Liver (tissue), 9 donors: ENCODE data around the gene ERCC6L2. TPM values are rescaled to one million over a fixed set of nuclear protein-coding genes. Genes with fewer than 3 reads are reported as not detected.

Source experiments
- DNase-seq: peaks from one replicate; pipeline ENCODE4 v3.0.0-alpha.2; 2017; ENCODE audit warnings: low spot score
- H3K27ac ChIP-seq, 2 donors: one replicate each; pipeline ENCODE4 v1.7.0; 2013; ENCODE audit warnings: inconsistent platforms in 2 of 2, low read length in 2 of 2, control low read depth in 1 of 2, low read depth in 1 of 2, mild to moderate bottlenecking in 1 of 2
- H3K27me3 ChIP-seq, 4 donors: one replicate each; pipeline versions ENCODE4 v1.6.1 to v1.7.0; 2013; ENCODE audit warnings: low read length in 3 of 4, inconsistent platforms in 1 of 4, mild to moderate bottlenecking in 1 of 4, moderate library complexity in 1 of 4; ENCODE audit not compliant: control insufficient read depth in 4 of 4, insufficient read depth in 4 of 4
- H3K36me3 ChIP-seq, 4 donors: one replicate each; pipeline versions ENCODE4 v1.6.1 to v1.7.0; 2013; ENCODE audit warnings: low read length in 3 of 4, mild to moderate bottlenecking in 3 of 4, low read depth in 1 of 4, moderate library complexity in 1 of 4; ENCODE audit not compliant: control insufficient read depth in 4 of 4, insufficient read depth in 3 of 4
- H3K4me1 ChIP-seq, 4 donors: one replicate each; pipeline versions ENCODE4 v1.6.1 to v1.7.0; 2013; ENCODE audit warnings: low read length in 3 of 4, mild to moderate bottlenecking in 3 of 4, moderate library complexity in 1 of 4; ENCODE audit not compliant: control insufficient read depth in 4 of 4, insufficient read depth in 4 of 4
- H3K4me3 ChIP-seq, 3 donors: one replicate each; pipeline versions ENCODE4 v1.6.1 to v1.7.0; 2013; ENCODE audit warnings: low read length in 3 of 3, control low read depth in 1 of 3, low read depth in 1 of 3, mild to moderate bottlenecking in 1 of 3
- H3K9ac ChIP-seq, 2 donors: one replicate each; pipeline ENCODE4 v1.7.0; 2013; ENCODE audit warnings: low read length in 2 of 2, mild to moderate bottlenecking in 2 of 2, moderate library complexity in 2 of 2, control low read depth in 1 of 2, low read depth in 1 of 2
- H3K9me3 ChIP-seq, 4 donors: one replicate each; pipeline versions ENCODE4 v1.6.1 to v1.7.0; 2013; ENCODE audit warnings: low read length in 3 of 4; ENCODE audit not compliant: control insufficient read depth in 4 of 4
- CTCF ChIP-seq: fragments of 150-350 bp; IDR thresholded peaks from 2 replicates; pipeline ENCODE4 v1.5.1; 2017; ENCODE audit warnings: improper control_type of control experiment, low read depth, low read length; ENCODE audit not compliant: missing input control
- EGR1 ChIP-seq, 2 donors: IDR thresholded peaks; 2 replicates each; pipeline ENCODE4 v1.6.1; 2016 to 2018; ENCODE audit warnings: antibody characterized with exemption in 2 of 2, low read depth in 2 of 2
- FOXA1 ChIP-seq: IDR thresholded peaks from 2 replicates; pipeline ENCODE4 v1.6.1; 2016; ENCODE audit warnings: antibody characterized with exemption
- FOXA2 ChIP-seq: IDR thresholded peaks from 2 replicates; pipeline ENCODE4 v1.6.1; 2016; ENCODE audit warnings: antibody characterized with exemption
- GABPA ChIP-seq, 2 donors: IDR thresholded peaks in 1 of 2; conservative IDR thresholded peaks in 1 of 2; 2 replicates each; pipeline ENCODE4 v1.6.1; 2016; ENCODE audit warnings: antibody characterized with exemption in 2 of 2, mild to moderate bottlenecking in 1 of 2, moderate library complexity in 1 of 2
- HNF4A ChIP-seq, 2 donors: conservative IDR thresholded peaks; 2 replicates each; pipeline ENCODE4 v1.6.1; 2016; ENCODE audit warnings: antibody characterized with exemption in 2 of 2, mild to moderate bottlenecking in 2 of 2
- HNF4G ChIP-seq: IDR thresholded peaks from 2 replicates; pipeline ENCODE4 v1.6.1; 2016; ENCODE audit warnings: antibody characterized with exemption
- NR2F2 ChIP-seq: IDR thresholded peaks from 2 replicates; pipeline ENCODE4 v1.6.1; 2016; ENCODE audit warnings: antibody characterized with exemption
- RAD21 ChIP-seq, 2 donors: IDR thresholded peaks; 2 replicates each; pipeline ENCODE4 v1.6.1; 2016; ENCODE audit warnings: antibody characterized with exemption in 2 of 2, mild to moderate bottlenecking in 2 of 2
- REST ChIP-seq: IDR thresholded peaks from 2 replicates; pipeline ENCODE4 v1.6.1; 2016; ENCODE audit warnings: antibody characterized with exemption, mild to moderate bottlenecking
- SP1 ChIP-seq: IDR thresholded peaks from 2 replicates; pipeline ENCODE4 v1.6.1; 2018; ENCODE audit warnings: antibody characterized with exemption, mild to moderate bottlenecking
- TAF1 ChIP-seq: conservative IDR thresholded peaks from 2 replicates; pipeline ENCODE4 v1.6.1; 2016; ENCODE audit warnings: antibody characterized with exemption, mild to moderate bottlenecking
- YY1 ChIP-seq: IDR thresholded peaks from 2 replicates; pipeline ENCODE4 v1.6.1; 2016; ENCODE audit warnings: antibody characterized with exemption, mild to moderate bottlenecking
- ZBTB33 ChIP-seq: IDR thresholded peaks from 2 replicates; pipeline ENCODE4 v1.6.1; 2016; ENCODE audit warnings: antibody characterized with exemption
- WGBS: extraction: QIAGEN DNeasy Blood & Tissue Kit; methylation state at CpG from one replicate; pipeline ENCODE4 v1.1.7; 2013; 5-methylcytosine and 5-hydroxymethylcytosine counted together
- polyA plus RNA-seq, 2 donors: library from polyadenylated mRNA; stranded (reverse) in 1 of 2; unstranded in 1 of 2; fragments of 200-250 nt in 1 of 2; fragments of >200 nt in 1 of 2; fragmentation: Nextera tagmentation in 1 of 2; extraction: Ambion mirVana in 1 of 2; gene quantifications; one replicate each; pipeline versions ENCODE4 v1.2.1 to v1.2.3, GENCODE V29; 2013 to 2015
- total RNA-seq, 2 donors: library from RNA; depleted of rRNA; stranded (reverse); fragments of >200 nt; gene quantifications; one replicate each; pipeline ENCODE4 v1.2.3, GENCODE V29; 2014
- donor health status: healthy.
- donor health status: healthy.
- donor health status: healthy.
- donor health status: healthy.
- donor health status: healthy.

Gene ERCC6L2
- total and polyA plus RNA-seq, 4 donors, result 4.7 to 46.0 (median 22.0) TPM

- H3K4me3 ChIP-seq, result no peak overlapping the region
These were observed 43.7 kb upstream of the ERCC6L2 start for GRCh38 chr9:95831810-95832209.

GRCh38 chr9:95833546-95834178 is 41.8 kb upstream of the ERCC6L2 start:
- H3K9ac ChIP-seq, result no peak overlapping the region
- H3K4me3 ChIP-seq, result no peak overlapping the region
- WGBS, result 94% methylated on average over 6 of the region's 6 CpGs
- DNase-seq, result no peak
- no peaks in the 10 kb centered on the region for H3K27me3 ChIP-seq
- TF ChIP-seq ZBTB33 (no peak), NR2F2 (no peak), GABPA (IDR thresholded peaks at IDR 0.05 in 1 of 2, conservative IDR thresholded peaks at IDR 0.05 in 1 of 2) (no peak), REST (no peak), RAD21 (IDR thresholded peaks at IDR 0.05) (no peak), HNF4A (conservative IDR thresholded peaks at IDR 0.05) (no peak), CTCF (no peak), HNF4G (no peak), TAF1 (no peak), YY1 (no peak), EGR1 (IDR thresholded peaks at IDR 0.05; ENCODE audit: low read depth in 2 of 2) (no peak), FOXA2 (no peak), SP1 (no peak), FOXA1 (no peak)
- H3K9me3 ChIP-seq, result no peaks in the 10 kb centered on the region
- no peaks in the 10 kb centered on the region for H3K4me1 ChIP-seq
- H3K27ac ChIP-seq, result no peak overlapping the region
- no peaks in the 10 kb centered on the region for H3K36me3 ChIP-seq

More at GRCh38 chr9:95831810-95832209, 43.7 kb upstream of the ERCC6L2 start:
- Histone ChIP-seq H3K27me3 (no peaks in the 10 kb centered on the region), H3K27ac (no peak overlapping the region), H3K9ac (no peak overlapping the region), H3K4me1 (no peaks in the 10 kb centered on the region), H3K36me3 (no peaks in the 10 kb centered on the region), H3K9me3 (no peaks in the 10 kb centered on the region)
- TF ChIP-seq TAF1 (no peak), NR2F2 (peak; percentile 64)
- no peak for DNase-seq
